Esophagus muscularis mucosa (tissue), 4 donors: Measurements from ENCODE around the gene TTBK2.

ENCODE experiments used
- CTCF ChIP-seq, 3 experiments: fragments of 200-600 bp in 2 of 3; fragments of 450-650 bp in 1 of 3; sonication (generic) in 2 of 3; IDR thresholded peaks; one replicate each; pipeline ENCODE4 v1.5.1; 2017 to 2019; ENCODE audit warnings: antibody characterized with exemption in 3 of 3, mild to moderate bottlenecking in 2 of 3, moderate library complexity in 1 of 3
- EP300 ChIP-seq: sonication (generic); formaldehyde crosslinking; IDR thresholded peaks from one replicate; pipeline ENCODE4 v1.6.1; 2017; ENCODE audit warnings: antibody characterized with exemption
- POLR2A ChIP-seq: fragments of 450-650 bp; IDR thresholded peaks from one replicate; pipeline ENCODE4 v1.6.1; 2017; ENCODE audit warnings: antibody characterized with exemption, moderate library complexity, mild to moderate bottlenecking, low read depth

GRCh38 chr15:42808913-42809312 is 111.7 kb downstream of the TTBK2 start:
- TF ChIP-seq CTCF (IDR thresholded peaks at IDR 0.05) (no peak), POLR2A (no peak), EP300 (no peak)
